A673 (cell line): ENCODE data around the gene MISP. TPM values are rescaled to one million over a fixed set of nuclear protein-coding genes. Genes with fewer than 3 reads are reported as not detected.

Experiments
- BruUV-seq: library from RNA; stranded (reverse); fragments of 400-500 nt; replicated peaks from 2 replicates; lab custom pipeline; 2021; lab: Mats Ljungman, UMichigan
- CTCF ChIA-PET: fragments of 300-600 bp; sonication (Branson Sonifier 250); formaldehyde crosslinking; loops from one replicate; lab custom pipeline; 2022; ENCODE audit warnings: antibody characterized with exemption; lab: Charles Lee
- POLR2A ChIA-PET: fragments of 300-600 bp; sonication (Branson Sonifier 250); formaldehyde crosslinking; loops from one replicate; lab custom pipeline; 2022; ENCODE audit warnings: antibody characterized with exemption; ENCODE audit not compliant: low non-redundant PET; lab: Charles Lee
- DNase-seq: peaks from one replicate; pipeline ENCODE4 v3.0.0-alpha.2; 2015; ENCODE audit warnings: low spot score
- H3K27ac ChIP-seq: fragments of 200-600 bp; sonication (generic); 2 replicates; pipeline ENCODE4 v1.5.1; 2016; ENCODE audit warnings: mixed run types, low read depth, mild to moderate bottlenecking, mixed read lengths, antibody characterized with exemption, low read length; ENCODE audit not compliant: poor library complexity, severe bottlenecking
- H3K27me3 ChIP-seq: fragments of 200-600 bp; sonication (generic); replicated peaks from 2 replicates; pipeline ENCODE4 v1.6.1; 2017; ENCODE audit warnings: mixed run types, low read depth, mild to moderate bottlenecking, mixed read lengths, antibody characterized with exemption, low read length; ENCODE audit not compliant: insufficient read depth, poor library complexity
- H3K36me3 ChIP-seq: fragments of 200-600 bp; sonication (generic); 2 replicates; pipeline ENCODE4 v1.6.1; 2016; ENCODE audit warnings: mixed run types, mild to moderate bottlenecking, mixed read lengths, antibody characterized with exemption, low read length; ENCODE audit not compliant: insufficient read depth, poor library complexity, severe bottlenecking
- H3K4me1 ChIP-seq: fragments of 200-600 bp; sonication (generic); 2 replicates; pipeline ENCODE4 v1.6.1; 2017; ENCODE audit warnings: mixed run types, mild to moderate bottlenecking, mixed read lengths, antibody characterized with exemption, low read length; ENCODE audit not compliant: insufficient read depth, poor library complexity, severe bottlenecking
- H3K4me3 ChIP-seq: fragments of 200-600 bp; sonication (generic); 2 replicates; pipeline ENCODE4 v1.5.1; 2016; ENCODE audit warnings: low read depth, mixed run types, mild to moderate bottlenecking, mixed read lengths, low read length; ENCODE audit not compliant: poor library complexity, severe bottlenecking
- H3K9me3 ChIP-seq: fragments of 200-600 bp; sonication (generic); 2 replicates; pipeline ENCODE4 v1.6.1; 2016; ENCODE audit warnings: mixed run types, low read depth, mild to moderate bottlenecking, mixed read lengths, antibody characterized with exemption, low read length; ENCODE audit not compliant: poor library complexity, severe bottlenecking
- CTCF ChIP-seq: fragments of 300-800, 200-600 bp; sonication (generic); conservative IDR thresholded peaks from 2 replicates; pipeline ENCODE4 v1.5.1; 2017; ENCODE audit warnings: low read depth, mild to moderate bottlenecking, antibody characterized with exemption, low read length, moderate library complexity, mixed read lengths
- EZH2 ChIP-seq: fragments of 200-600 bp; sonication (generic); IDR thresholded peaks from 2 replicates; pipeline ENCODE4 v1.6.1; 2017; ENCODE audit warnings: borderline replicate concordance, low read depth, mild to moderate bottlenecking, mixed read lengths, antibody characterized with exemption, low read length; ENCODE audit not compliant: poor library complexity, severe bottlenecking
- intact Hi-C: fragments of 100-400 bp; cut with micrococcal nuclease; formaldehyde crosslinking; loops from one replicate; pipeline ENCODE4 v1.10.0; 2022; ENCODE audit not compliant: unreplicated experiment
- total RNA-seq: library from RNA; stranded (reverse); gene quantifications from 2 replicates; pipeline ENCODE4 v1.2.3, GENCODE V29; 2021

Gene MISP
- total RNA-seq, 1 experiment from 2014 or later: 0.11 TPM

DNA sequence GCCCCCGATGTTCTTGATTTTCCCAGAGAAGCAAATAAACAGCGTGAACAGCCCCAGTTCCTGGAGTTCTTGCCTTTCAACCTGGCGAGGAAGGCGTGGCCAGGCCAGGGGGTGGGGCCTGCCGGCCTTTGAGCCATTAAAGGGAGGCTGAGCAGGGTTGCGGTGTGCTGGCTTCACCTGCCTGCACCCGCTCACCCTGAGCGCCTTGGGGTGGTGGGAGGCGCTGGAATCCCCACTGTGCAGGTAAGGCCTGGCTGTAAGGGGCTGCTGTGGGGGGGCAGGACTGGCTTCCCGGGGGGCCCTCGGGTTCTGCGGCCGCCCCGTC is 2.7 kb upstream of the MISP start:
- Histone ChIP-seq H3K4me1 (no peaks in the 10 kb centered on the region), H3K27me3 (no peaks in the 10 kb centered on the region), H3K36me3 (no peaks in the 10 kb centered on the region), H3K9me3 (peaks cover 6% of the 10 kb centered on the region), H3K4me3 (no peak overlapping the region), H3K27ac (no peak overlapping the region)
- intact Hi-C loops: no loop called here
- no TSS peak for BruUV-seq
- ChIA-PET CTCF (no interaction called here), POLR2A (no interaction called here)
- TF ChIP-seq EZH2: no peak
- TF ChIP-seq CTCF: no peak
- DNase-seq: no peak

DNA sequence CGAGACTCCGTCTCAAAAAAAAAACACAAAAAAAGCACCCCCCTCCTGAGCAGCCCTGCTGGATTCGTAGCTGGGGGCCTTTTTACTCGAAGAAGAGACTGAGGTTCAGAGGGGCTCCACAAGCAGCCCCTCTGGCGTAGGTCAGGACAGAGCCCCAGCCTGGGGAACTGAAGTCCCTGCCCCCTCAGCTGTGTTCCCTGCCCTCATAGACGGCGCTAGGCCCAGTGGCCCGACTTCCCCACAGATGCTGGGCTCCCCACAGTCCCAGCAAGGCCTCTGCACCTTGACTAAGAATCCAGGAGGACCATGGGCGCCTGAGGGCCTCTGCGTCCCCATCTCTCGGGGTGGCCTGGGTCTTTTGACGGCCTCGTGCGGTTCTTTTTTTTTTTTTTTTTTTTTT is 1.1 kb upstream of the MISP start:
- no peak for DNase-seq
- Histone ChIP-seq H3K9me3 (peaks cover 6% of the 10 kb centered on the region), H3K4me1 (no peaks in the 10 kb centered on the region), H3K27ac (no peak overlapping the region), H3K36me3 (no peaks in the 10 kb centered on the region), H3K4me3 (no peak overlapping the region), H3K27me3 (no peaks in the 10 kb centered on the region)
- ChIA-PET POLR2A (no interaction called here), CTCF (no interaction called here)
- no TSS peak for BruUV-seq
- TF ChIP-seq CTCF (no peak), EZH2 (no peak)
- intact Hi-C loops: no loop called here

DNA sequence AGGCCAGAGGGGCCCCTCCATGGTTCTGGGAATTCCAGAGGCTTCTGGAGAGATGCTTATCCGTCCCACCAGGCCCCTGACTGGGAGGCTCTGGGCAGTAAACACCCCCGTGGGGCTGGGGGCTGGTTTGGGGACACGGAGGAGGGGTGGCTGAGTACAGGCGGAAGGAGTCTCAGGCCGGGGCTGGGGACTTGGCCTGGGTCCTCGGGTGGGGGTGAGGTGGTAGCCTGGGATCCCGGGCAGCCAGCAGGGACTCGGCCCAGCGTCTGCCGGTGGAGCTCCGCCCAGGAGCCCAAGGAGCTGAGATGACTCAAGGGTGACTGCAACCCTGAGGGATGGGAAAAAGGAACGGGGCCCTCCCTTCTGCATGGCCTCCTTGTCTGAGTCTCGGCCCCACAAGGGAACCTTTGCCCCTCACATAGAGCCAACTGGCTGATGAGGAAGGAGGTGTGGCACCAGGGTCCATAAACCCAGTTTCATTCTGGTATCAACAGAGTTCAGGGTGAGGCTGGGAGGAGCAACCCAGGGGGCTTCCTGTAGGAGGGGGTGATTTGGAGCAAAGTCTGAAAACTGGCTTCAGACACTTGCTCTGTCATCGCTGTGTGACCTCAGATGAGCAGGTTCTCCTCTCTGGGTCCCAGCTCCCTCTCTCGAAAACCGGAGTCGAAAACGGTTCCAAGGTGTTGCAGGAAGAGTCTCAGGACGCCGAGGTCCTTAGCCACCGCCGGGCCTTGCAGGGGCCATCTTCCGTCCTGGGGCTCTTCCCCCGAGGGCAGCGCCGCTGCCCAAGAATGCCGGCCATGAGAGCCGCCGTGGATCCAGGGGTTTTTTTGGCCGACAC is 809 bp downstream of the MISP start:
- POLR2A ChIA-PET: no interaction called here
- H3K27me3 ChIP-seq: no peaks in the 10 kb centered on the region
- DNase-seq: no peak
- H3K4me3 ChIP-seq: no peak overlapping the region
- no peak for TF ChIP-seq CTCF
- TF ChIP-seq EZH2: no peak
- BruUV-seq: no TSS peak
- H3K9me3 ChIP-seq: peaks cover 6% of the 10 kb centered on the region
- H3K36me3 ChIP-seq: no peaks in the 10 kb centered on the region
- CTCF ChIA-PET: no interaction called here
- H3K4me1 ChIP-seq: no peaks in the 10 kb centered on the region
- no peak overlapping the region for H3K27ac ChIP-seq
- intact Hi-C loops: no loop called here
